DND-41 (cell line): Measurements from ENCODE around the gene TCERG1L.

Source experiments
- CTCF ChIP-seq: IDR thresholded peaks from 2 replicates; pipeline ENCODE4 v1.5.1; 2012; ENCODE audit warnings: borderline replicate concordance, low read length, moderate library complexity, mild to moderate bottlenecking; ENCODE audit not compliant: poor library complexity, severe bottlenecking; ENCODE audit errors: extremely low read depth
- EZH2 ChIP-seq: IDR thresholded peaks from 3 replicates; pipeline ENCODE4 v1.6.1; 2012; ENCODE audit warnings: borderline replicate concordance, low read depth, mild to moderate bottlenecking, moderate library complexity, low read length, inconsistent platforms; ENCODE audit not compliant: severe bottlenecking

- TF ChIP-seq CTCF (no peak), EZH2 (no peak)
Observed at GRCh38 chr10:131142517-131143380, 168.8 kb downstream of the TCERG1L start.
